Heart right ventricle (tissue), 16 donors: ENCODE data around the gene GPR158. TPM values are rescaled to one million over a fixed set of nuclear protein-coding genes. Genes with fewer than 3 reads are reported as not detected.

Source experiments
- ATAC-seq, 8 donors: fragments of 200-7000 bp; cut with Tn5 transposase; one replicate each; pipeline ENCODE4 v1.9.1; 2020; ENCODE audit warnings: mild to moderate bottlenecking in 8 of 8, moderate library complexity in 8 of 8, moderate number of reproducible peaks in 1 of 8
- DNase-seq, 2 donors: peaks; one replicate each; pipeline ENCODE4 v3.0.0-alpha.2; 2020
- H3K27ac ChIP-seq, 10 donors: fragments of 200-600 bp; sonication (generic) in 2 of 10; one replicate each; pipeline versions ENCODE4 v1.5.0 to v1.8.0; 2020 to 2022; ENCODE audit warnings: mild to moderate bottlenecking in 3 of 10
- H3K27me3 ChIP-seq, 7 donors: fragments of 200-600 bp; one replicate each; pipeline ENCODE4 v1.8.0; 2021 to 2022; ENCODE audit warnings: mild to moderate bottlenecking in 2 of 7
- H3K36me3 ChIP-seq, 9 donors: fragments of 200-600 bp; sonication (generic) in 1 of 9; one replicate each; pipeline versions ENCODE4 v1.5.0 to v1.8.0; 2020 to 2022; ENCODE audit warnings: mild to moderate bottlenecking in 2 of 9
- H3K4me1 ChIP-seq, 9 donors: fragments of 200-600 bp; sonication (generic) in 1 of 9; one replicate each; pipeline versions ENCODE4 v1.5.0 to v1.8.0; 2020 to 2022; ENCODE audit warnings: mild to moderate bottlenecking in 4 of 9
- H3K4me3 ChIP-seq, 10 donors: fragments of 200-600 bp; sonication (generic) in 2 of 10; one replicate each; pipeline versions ENCODE4 v1.5.0 to v1.8.0; 2020 to 2022; ENCODE audit warnings: mild to moderate bottlenecking in 7 of 10, moderate library complexity in 2 of 10
- H3K9me3 ChIP-seq, 11 donors: fragments of 200-600 bp in 10 of 11; sonication (generic) in 2 of 11; one replicate each; pipeline versions ENCODE4 v1.5.0 to v1.8.0; 2013 to 2022; ENCODE audit warnings: mild to moderate bottlenecking in 2 of 11, control low read depth in 1 of 11, moderate library complexity in 1 of 11
- WGBS, 2 donors: extraction: QIAGEN DNeasy Blood & Tissue Kit; methylation state at CpG; one replicate each; pipeline ENCODE4 v1.1.7; 2013; ENCODE audit warnings: inconsistent platforms in 1 of 2; 5-methylcytosine and 5-hydroxymethylcytosine counted together
- intact Hi-C, 10 donors: fragments of 100-400 bp; cut with DNase I; formaldehyde crosslinking; loops; one replicate each; pipeline versions ENCODE4 v1.11.1 to v1.14.2; 2022
- polyA plus RNA-seq, 2 donors: library from polyadenylated mRNA; stranded (reverse); fragments of 200-250 nt; gene quantifications; one replicate each; pipeline ENCODE4 v1.2.3, GENCODE V29; 2013
- total RNA-seq, 10 donors: library from RNA; stranded (reverse); fragmentation: NEBNext Ultra II Directional in 3 of 10; extraction: Animal tissue kit (Norgen Biotek cat#: 25700) in 3 of 10; gene quantifications; one replicate each; pipeline versions ENCODE4 v1.2.1 to v1.2.4, GENCODE V29; 2021 to 2023
- TF ChIP-seq, protein P1 (sequence below), 9 donors: fragments of 200-600 bp; sonication (generic) in 2 of 9; IDR thresholded peaks; one replicate each; pipeline versions ENCODE4 v1.5.0 to v1.8.0; 2021 to 2022; ENCODE audit warnings: antibody characterized with exemption in 9 of 9, mild to moderate bottlenecking in 5 of 9, moderate library complexity in 1 of 9
- donor health status: Arrhythmogenic right ventricular cardiomyopathy.
- donor health status: ischemic (EF 13 %, LVEDD 7.1; RV severe dilation, severe dysfunction).
- donor health status: healthy with polysubstance abuse.
- donor health status: DM: no; HTN: yes; CAD: no.
- donor health status: DM: no; HTN: no; CAD: no.
- donor health status: ischemic (EF 25% LVEDD 6.9; RV normal size, moderate dysfunction).
- donor health status: ischemic (EF 25% LVEDD 5.7; RV mildly dilated, moderate dysfunction).
- donor health status: healthy.
- donor health status: DM: yes; HTN: yes; CAD: no.
- donor health status: Ischemic cardiomyopathy.
- donor health status: ischemic (EF 35%, LVEDD 5.7; RV mildly dilated, moderate dysfunction).
- donor health status: nonischemic (EF 11% LVEDD 7.7; RV severe dilation, severe dysfunction).
- donor health status: DM: yes; HTN: yes; CAD: no.
- donor health status: PGD.
- donor health status: ischemic (EF 29% LVEDD 5.4; RV normal size, mild dysfunction).
- donor health status: nonischemic (EF 23%, LVEDD 6.1; RV moderate dilation, normal function).

GPR158 gene
- total and polyA plus RNA-seq, 12 donors: under 0.01 to 0.04 TPM; not detected in 10

DNA sequence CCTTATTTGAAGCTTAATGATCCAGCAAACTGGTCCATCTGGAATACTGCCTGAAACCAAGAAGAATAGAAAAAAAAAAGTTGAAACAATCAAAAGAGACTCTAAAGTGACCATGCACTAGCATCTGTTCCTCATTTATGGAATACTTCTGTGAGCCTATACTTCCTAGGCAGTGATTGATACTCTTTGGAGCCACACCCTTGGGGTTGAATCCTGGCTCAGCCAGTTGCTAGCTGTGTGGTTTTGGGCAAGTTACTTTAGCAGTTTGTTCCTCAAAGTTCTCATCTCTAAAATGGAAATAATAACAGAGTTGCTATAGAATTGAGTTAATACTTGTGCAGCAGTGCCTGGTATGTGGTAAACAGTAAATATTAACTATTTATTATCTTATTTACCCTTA is 208.9 kb downstream of the GPR158 start:
- no peaks in the 10 kb centered on the region for H3K4me1 ChIP-seq
- TF ChIP-seq, protein P1, sequence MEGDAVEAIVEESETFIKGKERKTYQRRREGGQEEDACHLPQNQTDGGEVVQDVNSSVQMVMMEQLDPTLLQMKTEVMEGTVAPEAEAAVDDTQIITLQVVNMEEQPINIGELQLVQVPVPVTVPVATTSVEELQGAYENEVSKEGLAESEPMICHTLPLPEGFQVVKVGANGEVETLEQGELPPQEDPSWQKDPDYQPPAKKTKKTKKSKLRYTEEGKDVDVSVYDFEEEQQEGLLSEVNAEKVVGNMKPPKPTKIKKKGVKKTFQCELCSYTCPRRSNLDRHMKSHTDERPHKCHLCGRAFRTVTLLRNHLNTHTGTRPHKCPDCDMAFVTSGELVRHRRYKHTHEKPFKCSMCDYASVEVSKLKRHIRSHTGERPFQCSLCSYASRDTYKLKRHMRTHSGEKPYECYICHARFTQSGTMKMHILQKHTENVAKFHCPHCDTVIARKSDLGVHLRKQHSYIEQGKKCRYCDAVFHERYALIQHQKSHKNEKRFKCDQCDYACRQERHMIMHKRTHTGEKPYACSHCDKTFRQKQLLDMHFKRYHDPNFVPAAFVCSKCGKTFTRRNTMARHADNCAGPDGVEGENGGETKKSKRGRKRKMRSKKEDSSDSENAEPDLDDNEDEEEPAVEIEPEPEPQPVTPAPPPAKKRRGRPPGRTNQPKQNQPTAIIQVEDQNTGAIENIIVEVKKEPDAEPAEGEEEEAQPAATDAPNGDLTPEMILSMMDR (IDR thresholded peaks at IDR 0.05): no peak

DNA sequence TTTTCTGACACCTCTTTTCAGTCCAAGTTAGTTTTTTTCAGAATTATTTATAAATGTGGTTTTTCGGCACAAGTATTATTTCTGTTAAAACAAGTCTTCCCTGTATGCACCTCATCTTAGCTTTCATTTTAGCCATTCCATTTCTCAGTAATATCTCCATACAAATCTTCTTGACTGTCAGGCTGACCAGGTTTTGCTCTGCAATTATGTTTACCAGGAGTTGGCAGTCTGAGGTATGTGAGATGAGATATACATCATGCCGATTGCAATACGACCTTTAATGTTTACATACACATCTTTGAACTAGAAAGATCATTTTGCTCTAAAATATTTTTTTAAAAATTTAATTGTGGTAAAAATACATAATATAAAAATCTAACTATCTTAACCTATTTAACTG is 209.8 kb downstream of the GPR158 start:
- intact Hi-C loops: no loop called here
- 85 to 89% methylated on average over 3 of the region's 3 CpGs for WGBS, 2 donors
- TF ChIP-seq, protein P1 (IDR thresholded peaks at IDR 0.05): no peak

More for the DNA sequence above, 208.9 kb downstream of the GPR158 start:
- H3K27ac ChIP-seq: no peak overlapping the region
- ATAC-seq (no peak), DNase-seq (no peak)
- H3K27me3 ChIP-seq: no peaks in the 10 kb centered on the region
- intact Hi-C loops: no loop called here
- H3K36me3 ChIP-seq: no peaks in the 10 kb centered on the region
- H3K9me3 ChIP-seq: peaks cover 0 to 32% (median 11%) of the 10 kb centered on the region in 11 donors
- H3K4me3 ChIP-seq: no peak overlapping the region

GRCh38 chr10:25388188-25388861 is 213.5 kb downstream of the GPR158 start:
- ATAC-seq (peak in 1 of 8 donors; percentile 17), DNase-seq (no peak)
- TF ChIP-seq, protein P1 (IDR thresholded peaks at IDR 0.05): no peak
- H3K9me3 ChIP-seq: peaks cover 0 to 56% (median 11%) of the 10 kb centered on the region in 11 donors
- WGBS, 2 donors: 85 to 92% methylated on average over 7 of the region's 7 CpGs
- no peaks in the 10 kb centered on the region for H3K4me1 ChIP-seq
- no peaks in the 10 kb centered on the region for H3K36me3 ChIP-seq
- intact Hi-C loops: no loop called here
- H3K27ac ChIP-seq: no peak overlapping the region
- no peak overlapping the region for H3K4me3 ChIP-seq
- H3K27me3 ChIP-seq: no peaks in the 10 kb centered on the region

More for the DNA sequence above, 209.8 kb downstream of the GPR158 start:
- no peaks in the 10 kb centered on the region for H3K36me3 ChIP-seq
- H3K4me1 ChIP-seq: no peaks in the 10 kb centered on the region
- H3K4me3 ChIP-seq: no peak overlapping the region
- DNase-seq (no peak), ATAC-seq (no peak)
- peaks cover 0 to 40% (median 11%) of the 10 kb centered on the region in 11 donors for H3K9me3 ChIP-seq
- H3K27ac ChIP-seq: no peak overlapping the region
- no peaks in the 10 kb centered on the region for H3K27me3 ChIP-seq

DNA sequence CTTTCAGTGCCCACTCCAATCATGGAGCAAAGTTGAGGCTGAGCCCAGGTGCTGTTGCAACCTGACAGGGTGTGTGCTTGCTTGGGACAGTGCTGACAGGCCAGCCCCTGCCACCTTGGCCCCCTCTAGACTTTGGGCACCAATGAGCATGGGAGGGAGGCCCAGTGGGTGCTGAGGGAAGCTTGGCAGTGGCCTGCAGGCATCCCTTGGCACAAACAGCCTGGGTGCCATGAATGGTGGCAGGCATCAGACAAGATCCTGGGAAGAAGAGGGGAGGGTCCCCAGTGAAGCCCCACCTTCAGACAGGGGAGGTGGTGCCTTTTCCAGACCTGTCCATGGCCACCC is 214.0 kb downstream of the GPR158 start:
- TF ChIP-seq, protein P1 (IDR thresholded peaks at IDR 0.05): no peak
- Histone ChIP-seq H3K4me3 (no peak overlapping the region), H3K27me3 (no peaks in the 10 kb centered on the region), H3K27ac (no peak overlapping the region), H3K36me3 (no peaks in the 10 kb centered on the region), H3K4me1 (no peaks in the 10 kb centered on the region), H3K9me3 (peaks cover 0 to 56% (median 11%) of the 10 kb centered on the region in 11 donors)
- intact Hi-C loops: no loop called here
- DNase-seq (no peak), ATAC-seq (no peak)
